Neural progenitor cell (in vitro differentiated cells): Measurements from ENCODE around the gene CAPG. TPM values are rescaled to one million over a fixed set of nuclear protein-coding genes. Genes with fewer than 3 reads are reported as not detected.
A peak's percentile ranks its signal among the peaks of the same experiment; 100 is the strongest.
"Not testable (repeated sequence)": the region's sequence is repeated elsewhere in the genome, so short reads cannot be mapped to it uniquely, and the experiment has no call there.

Source experiments
- DNase-seq: peaks from one replicate; pipeline ENCODE4 v3.0.0-alpha.2; 2016; ENCODE audit warnings: low spot score
- H2AFZ ChIP-seq: fragments of 200-600 bp; sonication (generic); replicated peaks from 2 replicates; pipeline ENCODE4 v1.6.1; 2016; ENCODE audit warnings: antibody characterized with exemption
- H3F3A ChIP-seq: fragments of 200-600 bp; sonication (generic); 2 replicates; pipeline ENCODE4 v1.6.1; 2016; ENCODE audit warnings: antibody characterized with exemption, low read depth
- H3K27ac ChIP-seq: fragments of 200-600 bp; sonication (generic); 2 replicates; pipeline ENCODE4 v1.5.1; 2016; ENCODE audit warnings: mild to moderate bottlenecking
- H3K27me3 ChIP-seq: fragments of 200-600 bp; sonication (generic); 2 replicates; pipeline ENCODE4 v1.6.1; 2016; ENCODE audit warnings: mild to moderate bottlenecking, moderate library complexity
- H3K36me3 ChIP-seq: fragments of 200-600 bp; sonication (generic); 2 replicates; pipeline ENCODE4 v1.5.1; 2016
- H3K4me1 ChIP-seq: fragments of 200-600 bp; sonication (generic); 2 replicates; pipeline ENCODE4 v1.6.1; 2016; ENCODE audit warnings: mixed run types
- H3K4me2 ChIP-seq: fragments of 200-600 bp; sonication (generic); 2 replicates; pipeline ENCODE4 v1.6.1; 2016
- H3K4me3 ChIP-seq: fragments of 200-600 bp; sonication (generic); 2 replicates; pipeline ENCODE4 v1.5.1; 2016
- H3K79me2 ChIP-seq: fragments of 200-600 bp; sonication (generic); 2 replicates; pipeline ENCODE4 v1.6.1; 2016; ENCODE audit warnings: low read depth
- H3K9ac ChIP-seq: fragments of 200-600 bp; sonication (generic); 2 replicates; pipeline ENCODE4 v1.6.1; 2016
- H3K9me3 ChIP-seq: fragments of 200-600 bp; sonication (generic); 2 replicates; pipeline ENCODE4 v1.5.1; 2016; ENCODE audit warnings: low read depth
- H4K20me1 ChIP-seq: fragments of 200-600 bp; sonication (generic); 2 replicates; pipeline ENCODE4 v1.6.1; 2016; ENCODE audit warnings: low read depth
- H3K27ac Mint-ChIP-seq: 3 replicates; pipeline ENCODE4 v1.8.0; 2021; ENCODE audit warnings: mixed read lengths
- H3K27me3 Mint-ChIP-seq: 2 replicates; pipeline ENCODE4 v1.8.0; 2022; ENCODE audit warnings: low read depth, mild to moderate bottlenecking, inconsistent platforms, moderate library complexity, mixed read lengths; ENCODE audit not compliant: insufficient read depth
- H3K36me3 Mint-ChIP-seq: 3 replicates; pipeline ENCODE4 v1.8.0; 2021; ENCODE audit warnings: mixed read lengths
- H3K4me1 Mint-ChIP-seq: 3 replicates; pipeline ENCODE4 v1.8.0; 2021; ENCODE audit warnings: mixed read lengths
- H3K4me3 Mint-ChIP-seq: 3 replicates; pipeline ENCODE4 v1.8.0; 2021; ENCODE audit warnings: mild to moderate bottlenecking, moderate library complexity, mixed read lengths
- H3K9me3 Mint-ChIP-seq: 3 replicates; pipeline ENCODE4 v1.8.0; 2020; ENCODE audit warnings: mixed read lengths
- CTCF ChIP-seq: fragments of 200-600 bp; sonication (generic); IDR thresholded peaks from 2 replicates; pipeline ENCODE4 v1.5.1; 2017; ENCODE audit warnings: antibody characterized with exemption, mild to moderate bottlenecking
- EZH2 ChIP-seq: fragments of 200-600 bp; sonication (generic); IDR thresholded peaks from 2 replicates; pipeline ENCODE4 v1.6.1; 2017; ENCODE audit warnings: antibody characterized with exemption, mild to moderate bottlenecking, moderate library complexity
- EZH2phosphoT487 ChIP-seq: fragments of 200-600 bp; sonication (generic); IDR thresholded peaks from 2 replicates; pipeline ENCODE4 v1.6.1; 2017; ENCODE audit warnings: antibody characterized with exemption
- total RNA-seq: library from RNA; depleted of rRNA; stranded (reverse); fragments of >200 nt; gene quantifications from 2 replicates; pipeline ENCODE4 v1.2.3, GENCODE V29; 2015; ENCODE audit warnings: low replicate concordance

Gene CAPG
- total RNA-seq, 1 donor from 2014 or later = 23.9 TPM

GRCh38 chr2:85414761-85415553 is 4.8 kb upstream of the CAPG start:
- H2AFZ ChIP-seq = no peak overlapping the region
- no peaks in the 10 kb centered on the region for H3K36me3 ChIP-seq
- TF ChIP-seq EZH2phosphoT487 = no peak
- TF ChIP-seq CTCF = no peak
- no peak for TF ChIP-seq EZH2
- H3F3A ChIP-seq = peaks cover 15% of the 10 kb centered on the region
- Mint-ChIP-seq H3K4me3 (peak overlapping the region; percentile 38), H3K9me3 (no peaks in the 10 kb centered on the region), H3K36me3 (no peaks in the 10 kb centered on the region), H3K4me1 (peaks cover 26% of the 10 kb centered on the region), H3K27me3 (peaks cover 24% of the 10 kb centered on the region), H3K27ac (no peak overlapping the region)
- H3K27me3 ChIP-seq = peaks cover 18% of the 10 kb centered on the region
- no peaks in the 10 kb centered on the region for H4K20me1 ChIP-seq
- peaks cover 6% of the 10 kb centered on the region for H3K4me1 ChIP-seq
- H3K79me2 ChIP-seq = no peaks in the 10 kb centered on the region
- DNase-seq = no peak
- H3K4me3 ChIP-seq = no peak overlapping the region
- no peak overlapping the region for H3K27ac ChIP-seq
- H3K9ac ChIP-seq = no peak overlapping the region
- no peak overlapping the region for H3K4me2 ChIP-seq
- no peaks in the 10 kb centered on the region for H3K9me3 ChIP-seq

- not testable (repeated sequence) for H3K9me3 Mint-ChIP-seq, H3K4me1 ChIP-seq, H3K36me3 Mint-ChIP-seq, DNase-seq, H3K4me3 ChIP-seq, H3K4me3 Mint-ChIP-seq, H3K27ac Mint-ChIP-seq, H3K9me3 ChIP-seq, H2AFZ ChIP-seq, H3K36me3 ChIP-seq, H3K9ac ChIP-seq, H3K79me2 ChIP-seq, H3F3A ChIP-seq, H3K27ac ChIP-seq, H4K20me1 ChIP-seq
- Histone ChIP-seq H3K4me2 (peak overlapping the region; percentile 82), H3K27me3 (peaks cover 18% of the 10 kb centered on the region)
- Mint-ChIP-seq H3K4me1 (peaks cover 21% of the 10 kb centered on the region), H3K27me3 (peaks cover 23% of the 10 kb centered on the region)
Measured at GRCh38 chr2:85414421-85414759, 4.2 kb upstream of the CAPG start.

GRCh38 chr2:85413592-85414420 is 3.6 kb upstream of the CAPG start:
- Mint-ChIP-seq H3K9me3 (no peaks in the 10 kb centered on the region), H3K4me1 (peaks cover 17% of the 10 kb centered on the region), H3K27ac (no peak overlapping the region), H3K4me3 (peak overlapping the region; percentile 77), H3K27me3 (peaks cover 23% of the 10 kb centered on the region), H3K36me3 (no peaks in the 10 kb centered on the region)
- Histone ChIP-seq H4K20me1 (no peaks in the 10 kb centered on the region), H2AFZ (peak overlapping the region; percentile 71), H3K4me2 (peak overlapping the region; percentile 82), H3K9me3 (no peaks in the 10 kb centered on the region), H3K27me3 (peaks cover 18% of the 10 kb centered on the region), H3K79me2 (no peaks in the 10 kb centered on the region), H3K27ac (no peak overlapping the region), H3F3A (peaks cover 7% of the 10 kb centered on the region), H3K36me3 (no peaks in the 10 kb centered on the region), H3K4me1 (peaks cover 3% of the 10 kb centered on the region), H3K4me3 (peak overlapping the region; percentile 51), H3K9ac (no peak overlapping the region)
- DNase-seq = peak; percentile 69
- TF ChIP-seq EZH2 (no peak), EZH2phosphoT487 (no peak), CTCF (no peak)

- Mint-ChIP-seq H3K36me3 (no peaks in the 10 kb centered on the region), H3K27ac (peak overlapping the region; percentile 76), H3K9me3 (no peaks in the 10 kb centered on the region), H3K4me1 (peaks cover 22% of the 10 kb centered on the region), H3K27me3 (peaks cover 25% of the 10 kb centered on the region), H3K4me3 (no peak overlapping the region)
- DNase-seq = no peak
- Histone ChIP-seq H3F3A (peaks cover 7% of the 10 kb centered on the region), H3K4me2 (no peak overlapping the region), H3K36me3 (no peaks in the 10 kb centered on the region), H3K4me3 (no peak overlapping the region), H3K27ac (no peak overlapping the region), H4K20me1 (no peaks in the 10 kb centered on the region), H2AFZ (no peak overlapping the region), H3K79me2 (no peaks in the 10 kb centered on the region), H3K9me3 (no peaks in the 10 kb centered on the region), H3K27me3 (peaks cover 18% of the 10 kb centered on the region), H3K9ac (no peak overlapping the region), H3K4me1 (peaks cover 2% of the 10 kb centered on the region)
- TF ChIP-seq EZH2phosphoT487 (no peak), EZH2 (no peak), CTCF (no peak)
Measured at GRCh38 chr2:85411405-85411748, 1.2 kb upstream of the CAPG start.
